ENCODE data around the gene GPR22.

The GPR22 gene

GRCh38 chr7:107469929-107470328 lies at the start of gene GPR22:
Gene GPR22 (plus strand): TSS chr7:107470057. CDS start chr7:107474061, 4,004 bp downstream.
- peak in 7 of 56 donors; percentile 1 to 30 (median 5) for DNase-seq

GRCh38 chr7:107427462-107427861 lies 42.4 kb upstream of the GPR22 start:
- DNase-seq = no peak

- DNase-seq = no peak
These were observed 41.2 kb upstream of the GPR22 start for GRCh38 chr7:107428642-107429041.

GRCh38 chr7:107430057-107430456 lies 39.8 kb upstream of the GPR22 start:
- DNase-seq = no peak

GRCh38 chr7:107432261-107432660 lies 37.6 kb upstream of the GPR22 start:
- DNase-seq = no peak

- DNase-seq = no peak
These were observed 34.1 kb upstream of the GPR22 start for GRCh38 chr7:107435749-107436148.

- DNase-seq = no peak
These were observed 30.8 kb upstream of the GPR22 start for GRCh38 chr7:107439025-107439424.

- DNase-seq = no peak
These were observed 28.1 kb upstream of the GPR22 start for GRCh38 chr7:107441581-107442422.

- no peak for DNase-seq
These were observed 27.2 kb upstream of the GPR22 start for GRCh38 chr7:107442678-107443077.

- no peak for DNase-seq
These were observed 23.3 kb upstream of the GPR22 start for GRCh38 chr7:107446531-107446930.

GRCh38 chr7:107446988-107447387 lies 22.9 kb upstream of the GPR22 start:
- DNase-seq = no peak

GRCh38 chr7:107450970-107451369 lies 18.9 kb upstream of the GPR22 start:
- no peak for DNase-seq

GRCh38 chr7:107453388-107453787 lies 16.5 kb upstream of the GPR22 start:
- no peak for DNase-seq

- peak in 1 of 56 donors; percentile 6 for DNase-seq
These were observed 7.8 kb upstream of the GPR22 start for GRCh38 chr7:107461938-107462533.

- peak in 39 of 56 donors; percentile 1 to 70 (median 23) for DNase-seq
These were observed 6.4 kb upstream of the GPR22 start for GRCh38 chr7:107463139-107464078.

GRCh38 chr7:107464666-107465226 lies 5.1 kb upstream of the GPR22 start:
- DNase-seq = no peak

GRCh38 chr7:107467972-107468371 lies 1.9 kb upstream of the GPR22 start:
- no peak for DNase-seq

- DNase-seq = no peak
These were observed 1.0 kb upstream of the GPR22 start for GRCh38 chr7:107468824-107469223.

GRCh38 chr7:107471292-107472070 lies 1.6 kb downstream of the GPR22 start:
- DNase-seq = no peak

GRCh38 chr7:107472116-107472515 lies 2.3 kb downstream of the GPR22 start:
- DNase-seq = no peak

- no peak for DNase-seq
These were observed 4.3 kb downstream of the GPR22 start for GRCh38 chr7:107474104-107474521.
